CD4-positive, alpha-beta T cell treated with Interleukin-17A for 1 hour (primary cell): ENCODE measurements around the gene TSHZ1.
A peak's percentile ranks its signal among the peaks of the same experiment; 100 is the strongest.

Experiments used
- DNase-seq: peaks from one replicate; pipeline ENCODE4 v3.0.0-alpha.2; 2020

TSHZ1 gene

GRCh38 chr18:75210274-75211001, at the start of gene TSHZ1:
Gene TSHZ1, plus strand, starts transcription at chr18:75210797. Its CDS starts 1,080 bp downstream, at chr18:75211877.
- peak; percentile 86 for DNase-seq

GRCh38 chr18:75161256-75162028, 49.2 kb upstream of the TSHZ1 start:
- DNase-seq = peak; percentile 46

- DNase-seq = no peak
Observed at GRCh38 chr18:75162467-75162866, 48.1 kb upstream of the TSHZ1 start.

- no peak for DNase-seq
Observed at GRCh38 chr18:75162978-75163377, 47.6 kb upstream of the TSHZ1 start.

- no peak for DNase-seq
Observed at GRCh38 chr18:75163736-75164135, 46.9 kb upstream of the TSHZ1 start.

GRCh38 chr18:75164479-75164878, 46.1 kb upstream of the TSHZ1 start:
- no peak for DNase-seq

GRCh38 chr18:75165926-75166325, 44.7 kb upstream of the TSHZ1 start:
- DNase-seq = no peak

GRCh38 chr18:75167137-75167536, 43.5 kb upstream of the TSHZ1 start:
- DNase-seq = no peak

GRCh38 chr18:75167759-75168618, 42.6 kb upstream of the TSHZ1 start:
- DNase-seq = no peak

GRCh38 chr18:75168619-75169018, 42.0 kb upstream of the TSHZ1 start:
- no peak for DNase-seq

- DNase-seq = no peak
Observed at GRCh38 chr18:75169411-75169810, 41.2 kb upstream of the TSHZ1 start.

- DNase-seq = no peak
Observed at GRCh38 chr18:75170022-75170789, 40.4 kb upstream of the TSHZ1 start.

GRCh38 chr18:75170916-75171315, 39.7 kb upstream of the TSHZ1 start:
- DNase-seq = no peak

GRCh38 chr18:75172299-75173124, 38.1 kb upstream of the TSHZ1 start:
- no peak for DNase-seq

GRCh38 chr18:75173125-75173432, 37.5 kb upstream of the TSHZ1 start:
- peak; percentile 29 for DNase-seq

GRCh38 chr18:75173738-75174137, 36.9 kb upstream of the TSHZ1 start:
- DNase-seq = no peak

GRCh38 chr18:75176849-75177248, 33.7 kb upstream of the TSHZ1 start:
- peak; percentile 6 for DNase-seq

- no peak for DNase-seq
Observed at GRCh38 chr18:75178376-75178775, 32.2 kb upstream of the TSHZ1 start.

GRCh38 chr18:75179819-75180600, 30.6 kb upstream of the TSHZ1 start:
- no peak for DNase-seq

- no peak for DNase-seq
Observed at GRCh38 chr18:75183524-75183923, 27.1 kb upstream of the TSHZ1 start.

- DNase-seq = no peak
Observed at GRCh38 chr18:75183973-75184493, 26.6 kb upstream of the TSHZ1 start.
